HG03159 (cell line): Measurements from ENCODE around the gene RABEPK.
"Not testable (repeated sequence)": the region's sequence is repeated elsewhere in the genome, so short reads cannot be mapped to it uniquely, and the experiment has no call there.

Source experiments
- ATAC-seq: cut with Tn5 transposase; IDR thresholded peaks from one replicate; pipeline ENCODE4 v1.9.1; 2021; ENCODE audit warnings: mild to moderate bottlenecking, moderate library complexity; ENCODE audit not compliant: unreplicated experiment

Gene RABEPK, protein sequence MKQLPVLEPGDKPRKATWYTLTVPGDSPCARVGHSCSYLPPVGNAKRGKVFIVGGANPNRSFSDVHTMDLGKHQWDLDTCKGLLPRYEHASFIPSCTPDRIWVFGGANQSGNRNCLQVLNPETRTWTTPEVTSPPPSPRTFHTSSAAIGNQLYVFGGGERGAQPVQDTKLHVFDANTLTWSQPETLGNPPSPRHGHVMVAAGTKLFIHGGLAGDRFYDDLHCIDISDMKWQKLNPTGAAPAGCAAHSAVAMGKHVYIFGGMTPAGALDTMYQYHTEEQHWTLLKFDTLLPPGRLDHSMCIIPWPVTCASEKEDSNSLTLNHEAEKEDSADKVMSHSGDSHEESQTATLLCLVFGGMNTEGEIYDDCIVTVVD

DNA sequence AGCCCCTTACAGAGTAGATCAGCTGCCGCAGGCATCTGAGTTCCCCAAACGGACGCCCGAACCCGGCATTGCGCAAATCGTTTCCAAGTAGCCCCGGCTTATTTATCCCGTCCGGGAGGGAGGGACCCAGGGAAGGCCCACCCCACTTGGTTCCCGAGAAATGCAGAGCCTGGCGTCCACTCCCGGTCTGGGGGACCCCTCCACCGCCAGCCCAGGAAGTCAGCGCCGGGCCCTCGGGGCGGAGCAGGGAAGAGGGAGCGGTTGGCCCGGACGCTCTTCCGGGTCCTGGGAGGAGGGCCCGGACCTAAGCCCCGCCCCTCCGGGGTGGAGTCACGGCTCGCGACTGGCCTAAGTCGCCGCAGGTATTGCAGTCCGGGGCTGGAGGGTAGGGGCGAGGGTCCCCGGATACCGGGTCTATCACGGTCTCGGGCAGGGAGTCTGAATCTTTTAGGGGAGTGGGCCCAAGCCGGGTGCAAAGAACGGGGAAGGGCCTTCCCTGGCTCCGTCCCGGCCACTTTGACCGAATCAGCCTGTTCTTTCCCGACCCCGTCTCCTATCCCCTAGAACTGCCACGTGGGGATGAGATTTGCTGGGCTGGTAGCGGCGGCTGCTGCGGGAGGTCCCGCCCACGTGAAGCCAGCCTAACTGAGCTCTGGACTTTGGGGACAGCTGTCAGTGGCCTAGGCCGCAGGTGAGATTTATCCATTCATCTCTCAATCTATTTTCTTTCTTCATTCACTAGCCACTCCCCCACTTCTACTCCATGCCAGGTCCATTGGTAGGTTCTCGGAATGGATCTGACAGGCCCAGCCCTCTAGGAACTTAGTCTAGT is at the start of gene RABEPK:
Gene RABEPK (plus strand): TSS at position 327 of the 832 bp plus-strand sequence. CDS start 2,472 bp downstream, outside the sequence.
- peak; percentile 96 for ATAC-seq

DNA sequence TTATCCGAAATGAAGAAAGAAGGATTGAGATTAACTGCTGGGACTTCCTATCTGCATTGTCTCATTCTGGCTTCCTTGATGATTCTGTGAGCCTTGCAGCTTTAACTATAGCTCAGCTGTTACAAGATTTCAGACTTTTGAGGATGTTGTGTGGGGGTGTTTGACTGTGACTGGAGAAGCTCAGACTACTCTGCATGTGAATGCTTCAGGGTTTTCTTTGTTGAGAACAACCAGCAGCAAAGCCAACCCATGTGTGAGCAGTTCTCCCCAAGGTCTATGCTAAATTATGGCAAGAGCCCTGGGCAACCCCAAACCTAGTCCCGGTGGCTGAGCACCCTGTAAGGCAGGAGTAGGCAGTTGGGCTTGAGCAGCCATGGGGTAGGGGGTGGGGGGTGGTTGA is 48.6 kb upstream of the RABEPK start:
- ATAC-seq: no peak

DNA sequence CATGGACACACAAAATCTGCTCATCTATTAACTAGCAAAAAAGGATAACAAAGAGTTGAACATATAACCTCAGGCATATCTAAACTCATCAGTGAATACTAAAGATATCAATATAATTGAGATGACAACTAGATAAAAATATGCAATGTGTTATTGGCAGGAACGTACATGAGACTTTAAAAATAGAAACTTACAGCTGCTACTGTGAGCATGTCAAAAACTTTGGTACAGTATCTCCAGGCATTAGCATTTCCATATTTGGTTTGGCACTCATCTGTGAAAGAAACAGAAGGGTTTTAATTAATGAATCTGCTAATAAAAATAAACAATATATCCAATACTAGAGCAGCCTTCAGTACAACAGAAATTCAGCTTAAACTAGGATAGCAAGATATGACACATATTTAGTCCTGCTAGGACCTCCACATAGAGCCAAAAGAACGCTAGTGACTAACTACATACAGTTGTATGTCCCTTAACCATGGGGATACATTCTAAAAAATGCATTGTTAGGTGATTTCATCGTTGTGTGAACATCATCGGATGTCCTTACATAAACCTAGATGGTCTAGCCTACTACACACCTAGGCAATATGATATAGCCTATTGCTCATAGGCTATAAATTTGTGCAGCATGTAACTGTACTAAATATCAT is 46.5 kb upstream of the RABEPK start:
- no peak for ATAC-seq

DNA sequence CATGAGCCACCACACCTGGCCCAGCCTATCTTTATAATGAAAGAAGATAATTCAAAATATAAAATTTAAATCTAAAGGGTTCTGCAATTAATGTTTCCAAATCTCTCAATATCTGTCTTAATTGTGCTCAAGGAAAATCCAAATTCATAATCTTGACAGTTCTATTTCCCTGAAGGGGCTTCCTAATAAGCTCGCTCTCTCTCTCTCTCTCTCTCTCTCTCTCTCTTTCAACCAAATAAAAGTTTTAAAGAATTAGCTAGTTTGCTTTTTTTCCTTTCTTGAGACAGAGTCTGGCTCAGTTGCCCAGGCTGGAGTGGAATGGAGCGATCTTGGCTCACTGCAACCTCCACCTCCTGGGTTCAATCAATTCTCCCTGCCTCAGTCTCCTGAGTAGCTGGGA is 43.8 kb upstream of the RABEPK start:
- ATAC-seq: no peak

DNA sequence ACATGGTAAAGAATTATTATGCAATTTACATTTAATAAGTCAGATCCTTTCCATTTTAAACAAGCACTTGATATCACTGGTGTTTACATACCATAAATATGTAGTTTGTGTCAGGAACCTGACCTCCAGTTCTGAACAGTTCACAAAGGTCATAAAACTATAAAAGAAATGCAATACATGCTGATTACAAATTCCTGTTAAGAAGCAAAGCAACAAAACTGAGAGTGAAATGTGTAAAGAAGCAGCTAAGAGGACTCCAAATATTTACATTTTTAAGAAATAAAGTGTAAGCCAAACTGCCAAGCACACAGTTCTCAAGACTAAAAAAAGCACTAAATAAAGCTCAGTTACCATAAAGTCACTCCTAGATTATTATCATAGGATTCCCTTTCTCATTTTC is 39.6 kb upstream of the RABEPK start:
- no peak for ATAC-seq

DNA sequence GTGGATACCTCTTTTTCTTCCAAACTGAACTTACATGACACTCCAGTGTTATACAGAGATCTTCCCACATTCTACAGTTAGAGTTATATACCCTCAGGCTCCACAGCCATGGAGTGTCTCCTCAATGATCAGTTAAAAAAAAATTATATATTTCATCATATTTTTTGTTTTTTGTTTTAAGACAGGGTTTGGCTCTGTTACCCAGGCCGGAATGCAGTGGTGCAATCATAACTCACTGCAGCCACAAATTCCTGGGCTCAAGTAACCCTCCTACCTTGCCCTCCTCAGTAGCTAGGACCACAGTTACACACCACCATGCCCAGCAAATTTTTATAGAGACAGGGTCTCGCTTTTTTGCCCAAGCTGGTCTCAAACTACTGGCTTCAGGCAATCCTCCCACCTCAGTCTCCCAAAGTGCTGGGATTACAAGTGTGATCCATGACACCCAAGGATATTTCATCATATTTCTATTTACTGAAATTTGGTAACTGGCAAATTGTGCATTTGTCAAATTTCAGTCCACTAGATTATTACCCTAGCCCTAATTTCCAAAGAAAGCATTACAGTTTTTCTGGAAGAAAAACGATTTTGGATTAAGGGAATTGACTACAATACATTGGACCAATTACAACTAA is 38.9 kb upstream of the RABEPK start:
- no peak for ATAC-seq

DNA sequence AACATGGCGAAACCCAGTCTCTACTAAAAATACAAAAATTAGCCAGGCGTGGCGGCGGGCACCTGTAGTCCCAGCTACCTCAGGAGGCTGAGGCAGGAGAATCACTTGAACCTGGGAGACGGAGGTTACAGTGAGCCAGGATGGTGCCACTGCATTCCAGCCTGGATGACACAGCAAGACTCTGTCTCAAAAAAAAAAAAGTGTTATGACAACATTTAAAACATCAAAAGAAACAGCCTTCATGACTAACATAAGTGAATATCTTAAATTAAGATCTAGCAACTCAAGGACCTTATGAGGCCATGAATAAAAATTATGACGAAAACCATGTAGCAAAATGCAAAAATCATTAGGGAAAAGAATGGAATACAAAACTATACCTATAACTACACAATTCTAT is 37.5 kb upstream of the RABEPK start:
- not testable (repeated sequence) for ATAC-seq

DNA sequence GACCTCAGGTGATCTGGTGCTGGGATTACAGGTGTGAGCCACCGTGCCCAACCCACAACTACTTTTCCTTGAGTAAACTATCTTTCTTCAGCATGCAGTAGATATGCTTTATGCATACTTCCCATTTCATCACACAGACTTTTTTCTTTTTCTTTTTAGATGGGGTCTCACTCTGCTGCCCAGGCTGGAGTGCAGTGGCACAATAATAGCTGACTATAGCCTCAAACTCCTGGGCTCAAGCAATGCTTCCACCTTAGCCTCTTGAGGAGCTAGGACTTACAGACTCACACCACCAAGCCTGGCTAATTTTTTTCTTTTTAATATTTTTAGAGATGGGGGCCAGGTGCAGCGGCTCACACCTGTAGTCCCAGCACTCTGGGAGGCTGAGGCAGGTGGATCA is 33.6 kb upstream of the RABEPK start:
- no peak for ATAC-seq

DNA sequence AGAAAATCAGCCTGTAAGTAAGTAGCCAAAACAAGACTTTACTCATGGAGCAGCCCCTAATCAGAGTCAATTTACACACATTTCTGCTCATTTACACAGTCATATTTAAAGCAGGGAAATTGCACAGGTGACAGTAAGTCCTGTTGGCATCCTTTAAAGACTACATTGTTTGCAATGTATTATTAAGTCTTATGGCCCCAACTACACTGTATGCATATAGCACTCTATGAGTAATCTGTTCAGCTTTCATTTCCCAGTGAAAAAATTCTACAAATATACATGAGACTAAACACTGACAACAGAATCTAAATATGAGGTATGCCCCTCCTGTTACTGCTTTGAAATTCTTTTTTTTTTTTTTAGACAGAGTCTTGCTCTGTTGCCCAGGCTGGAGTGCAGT is 30.4 kb upstream of the RABEPK start:
- no peak for ATAC-seq

DNA sequence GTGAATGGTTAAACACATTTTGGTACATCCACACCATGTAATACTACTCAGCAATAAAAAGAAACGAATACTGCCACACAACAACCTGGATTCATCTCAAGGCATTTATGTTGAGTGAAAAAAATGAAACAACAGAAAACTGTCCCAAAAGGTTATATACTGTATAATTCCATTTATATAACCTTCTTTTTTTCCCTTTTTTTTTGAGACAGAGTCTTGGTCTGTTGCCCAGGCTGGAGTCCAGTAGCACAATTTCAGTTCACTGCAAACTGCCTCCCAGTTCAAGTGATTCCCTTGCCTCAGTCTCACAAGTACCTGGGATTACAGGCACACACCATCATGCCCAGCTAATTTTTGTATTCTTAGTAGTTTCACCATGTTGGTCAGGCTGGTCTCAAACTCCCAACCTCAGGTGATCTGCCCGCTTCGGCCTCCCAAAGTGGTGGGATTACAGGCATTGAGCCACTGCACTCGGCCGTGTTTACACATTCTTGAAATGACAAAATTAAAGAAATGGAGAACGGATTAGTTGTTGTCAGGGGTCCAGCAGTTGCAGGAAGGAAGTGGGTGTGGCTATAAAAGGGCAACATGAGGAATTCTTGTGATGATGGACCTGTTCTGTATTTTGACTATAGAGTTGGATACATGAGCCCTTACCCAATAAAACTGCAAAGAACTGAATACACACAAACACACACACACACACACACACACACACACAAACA is 28.1 kb upstream of the RABEPK start:
- ATAC-seq: no peak

DNA sequence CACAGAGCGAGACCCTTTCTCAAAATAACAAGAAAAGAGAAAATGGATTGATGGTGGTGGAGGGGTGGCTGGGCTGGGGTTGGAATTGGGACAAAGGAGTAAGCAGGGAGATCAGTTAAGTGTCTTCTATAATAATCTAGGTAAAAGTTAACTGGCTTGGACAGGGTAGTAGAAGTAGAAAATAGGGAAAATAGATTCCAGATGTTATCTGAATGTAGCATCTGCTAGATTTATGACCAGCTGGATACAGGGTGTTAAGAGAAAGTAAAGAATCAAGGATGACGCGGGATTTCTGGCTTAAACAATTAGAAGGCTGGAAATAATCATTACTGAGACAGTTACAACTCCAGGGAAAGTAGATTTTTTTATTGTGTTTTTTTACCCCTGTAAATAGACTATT is 23.7 kb upstream of the RABEPK start:
- ATAC-seq: no peak

DNA sequence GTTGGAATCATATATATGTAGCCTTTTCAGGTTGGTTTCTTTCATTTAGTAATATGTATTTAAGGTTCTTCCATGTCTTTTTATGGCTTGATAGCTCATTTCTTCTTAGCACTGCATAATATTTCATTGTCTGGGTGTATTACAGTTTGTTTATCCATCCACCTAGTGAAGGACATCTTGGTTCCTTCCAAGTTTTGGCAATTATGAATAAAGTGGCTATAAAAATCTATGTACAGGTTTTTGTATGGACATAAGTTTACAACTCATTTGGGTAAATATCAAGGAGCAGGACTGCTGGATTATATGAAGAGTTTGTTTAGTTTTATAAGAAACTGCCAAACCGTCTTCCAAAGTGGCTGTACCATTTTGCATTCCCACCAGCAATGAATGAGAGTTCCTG is 22.5 kb upstream of the RABEPK start:
- ATAC-seq: no peak

DNA sequence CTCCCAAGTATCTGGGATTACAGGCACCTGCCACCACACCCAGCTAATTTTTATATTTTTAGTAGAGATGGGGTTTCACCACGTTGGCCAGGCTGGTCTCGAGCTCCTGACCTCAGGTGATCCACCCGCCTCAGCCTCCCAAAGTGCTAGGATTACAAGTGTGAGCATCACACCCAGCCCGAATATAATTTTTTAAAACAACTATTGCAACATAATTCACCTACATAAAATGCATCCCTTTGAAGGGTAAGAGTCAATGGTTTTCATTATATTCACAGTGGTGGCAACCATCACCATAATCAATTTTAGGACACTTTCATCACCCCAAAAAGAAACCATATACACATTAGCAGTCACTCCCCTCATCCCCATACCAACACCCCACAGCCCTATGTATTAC is 20.6 kb upstream of the RABEPK start:
- ATAC-seq: not testable (repeated sequence)

DNA sequence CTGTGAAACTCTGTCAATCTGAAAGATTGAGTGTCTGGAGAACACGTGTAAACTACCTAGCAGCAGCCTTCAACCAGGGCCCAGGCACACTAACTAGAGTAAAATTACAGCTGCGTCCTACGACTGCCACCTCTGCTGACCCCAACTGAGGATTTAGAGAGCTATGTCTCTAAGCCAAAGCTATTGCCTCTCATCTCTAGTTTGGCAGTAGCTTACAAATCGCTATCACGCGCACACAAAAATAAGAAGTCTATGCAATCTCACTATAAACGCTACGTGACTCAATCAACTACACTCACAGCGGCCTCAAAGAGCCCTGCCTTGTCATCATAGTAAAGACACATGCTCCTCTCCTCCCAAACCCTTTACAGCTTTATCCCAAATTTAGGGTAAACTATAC is 19.5 kb upstream of the RABEPK start:
- ATAC-seq: no peak

DNA sequence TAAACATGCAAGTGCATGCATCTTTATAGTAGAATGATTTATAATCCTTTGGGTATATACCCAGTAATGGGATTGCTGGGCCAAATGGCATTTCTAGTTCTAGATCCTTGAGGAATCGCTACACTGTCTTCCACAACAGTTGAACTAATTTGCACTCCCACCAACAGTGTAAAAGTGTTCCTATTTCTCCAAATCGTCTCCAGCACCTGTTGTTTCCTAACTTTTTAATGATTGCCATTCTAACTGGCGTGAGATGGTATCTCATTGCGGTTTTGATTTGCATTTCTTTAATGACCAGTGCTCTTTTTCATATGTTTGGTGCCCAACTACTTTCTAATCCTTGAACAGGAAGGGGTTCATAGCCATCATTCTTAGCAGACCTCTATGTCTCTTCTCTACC is 18.6 kb upstream of the RABEPK start:
- ATAC-seq: not testable (repeated sequence)

DNA sequence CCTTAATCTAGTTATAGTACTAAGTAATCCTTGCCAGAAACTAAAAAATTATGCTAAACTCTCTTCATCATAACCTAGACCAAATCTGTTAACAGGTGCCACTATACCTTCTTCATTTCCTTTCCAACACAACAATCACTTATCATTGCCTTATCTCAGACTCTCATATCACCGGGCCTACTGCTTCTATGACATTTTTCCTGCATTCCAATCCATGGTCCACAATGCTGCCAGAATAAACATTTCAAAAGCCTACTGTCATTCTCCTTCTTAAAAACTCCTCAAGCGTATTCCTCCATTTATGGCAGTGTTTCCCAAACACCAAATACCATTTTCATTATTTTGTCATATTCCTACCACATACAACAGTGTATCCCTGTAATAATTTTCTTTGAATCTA is 17.3 kb upstream of the RABEPK start:
- ATAC-seq: no peak

DNA sequence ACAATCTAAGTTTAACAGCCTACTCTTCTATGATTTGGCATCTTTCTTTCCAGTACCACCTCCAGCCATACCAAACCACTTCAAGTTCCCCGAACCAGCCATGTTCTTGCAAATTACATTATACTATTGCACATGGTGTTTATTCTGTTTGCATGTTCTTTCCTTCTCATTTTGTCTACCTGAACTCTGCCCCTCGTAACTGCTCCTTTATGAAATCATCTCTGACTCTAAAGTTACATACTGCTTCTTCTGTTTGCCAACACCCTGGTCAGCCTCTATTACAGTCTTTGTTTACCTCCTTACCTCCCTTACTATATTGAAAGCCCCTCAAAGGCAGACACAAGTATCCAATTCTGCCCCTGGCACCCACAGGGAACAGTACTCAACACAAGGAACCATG is 16.8 kb upstream of the RABEPK start:
- ATAC-seq: no peak

DNA sequence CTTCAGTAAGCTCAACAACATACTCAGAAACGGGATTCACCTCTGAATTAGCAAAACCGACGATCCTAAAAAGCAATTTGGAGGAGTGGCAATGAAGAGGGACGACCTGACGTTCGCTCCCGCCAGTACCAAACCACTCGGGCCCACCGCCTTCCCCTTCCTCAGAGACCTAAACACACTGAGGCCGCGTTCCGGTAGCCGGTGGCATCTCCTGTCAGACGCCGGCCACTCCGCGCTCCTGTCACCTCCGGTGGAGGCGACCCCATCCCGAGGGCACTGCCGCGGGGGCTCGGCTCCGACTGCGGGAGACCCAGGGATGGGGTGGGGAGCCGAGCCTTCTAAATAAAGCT is 11.4 kb upstream of the RABEPK start:
- peak; percentile 22 for ATAC-seq

DNA sequence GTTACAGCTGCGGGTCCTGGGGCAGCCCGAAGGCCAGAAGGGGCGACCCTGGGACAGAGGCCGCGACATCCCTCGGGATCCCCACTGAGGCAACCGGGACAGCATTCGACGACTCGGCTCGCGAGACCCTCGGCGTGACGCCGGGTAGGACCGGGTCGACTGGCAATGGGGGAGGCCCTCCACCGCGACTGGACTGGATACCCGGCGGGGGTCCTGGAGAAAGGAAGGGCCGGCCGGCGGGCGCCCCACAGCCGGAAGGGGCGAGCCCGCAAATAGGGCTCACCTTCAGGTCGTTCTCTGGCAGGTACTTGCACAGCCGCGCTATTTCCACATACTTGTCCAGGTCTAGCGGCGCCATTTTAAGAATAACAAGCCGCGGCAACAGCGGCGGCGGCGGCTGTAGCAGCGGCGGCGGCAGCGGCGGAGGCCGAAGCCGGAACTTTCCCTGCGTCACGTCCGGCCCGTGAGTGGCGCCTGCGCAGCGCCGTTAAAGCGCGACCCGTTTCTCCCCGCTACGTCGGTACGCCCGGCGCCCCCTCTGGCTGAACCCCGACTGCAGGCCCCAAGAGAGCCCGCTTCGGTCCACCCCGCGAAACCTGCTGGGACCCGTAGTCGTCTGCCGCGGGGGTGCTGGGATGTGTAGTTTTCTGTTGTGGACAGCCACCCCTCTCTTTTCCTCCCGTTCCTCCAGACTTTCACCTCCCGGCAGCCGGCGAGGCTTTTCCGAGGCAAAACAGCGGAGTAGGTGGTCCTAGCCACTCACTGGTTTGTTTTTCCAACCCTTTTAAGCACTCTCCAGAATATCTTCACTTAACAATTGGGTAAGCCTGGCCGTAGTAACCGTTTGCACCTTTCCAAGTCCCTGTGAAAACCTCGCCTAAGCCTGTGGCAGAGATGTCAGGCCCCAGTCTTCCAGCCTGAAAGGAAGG is 10.7 kb upstream of the RABEPK start, which contains the start of gene PPP6C:
Gene PPP6C (minus strand): TSS at position 443 of the 929 bp plus-strand sequence. CDS start 85 bp downstream, at position 358.
- peak; percentile 95 for ATAC-seq
